T-cell (primary cell): ENCODE data around the gene TSPAN14. TPM values are rescaled to one million over a fixed set of nuclear protein-coding genes. Genes with fewer than 3 reads are reported as not detected.
A peak's percentile ranks its signal among the peaks of the same experiment; 100 is the strongest.

Source experiments
- ATAC-seq, 4 experiments: fragments of 200-7000 bp in 3 of 4; fragments of 150-1000 bp in 1 of 4; cut with Tn5 transposase; replicated peaks in 1 of 4; 1 replicate in 3 of 4; 2 replicates in 1 of 4; pipeline ENCODE4 v1.10.0; 2021; ENCODE audit warnings: moderate library complexity in 3 of 4, mild to moderate bottlenecking in 2 of 4, moderate number of reproducible peaks in 1 of 4
- CTCF ChIA-PET, 2 donors: fragments of 300-600 bp; sonication (Branson Sonifier 250); formaldehyde crosslinking; loops; one replicate each; lab custom pipeline; 2022; ENCODE audit warnings: antibody characterized with exemption in 2 of 2; lab: Charles Lee
- POLR2A ChIA-PET, 2 donors: fragments of 300-600 bp; sonication (Branson Sonifier 250); formaldehyde crosslinking; loops; one replicate each; lab custom pipeline; 2022; ENCODE audit warnings: antibody characterized with exemption in 2 of 2; lab: Charles Lee
- DNase-seq, 35 experiments: peaks; one replicate each; pipeline versions ENCODE4 v3.0.0 to v3.0.0-alpha.2; 2013 to 2023
- H3K27ac ChIP-seq: one replicate; pipeline ENCODE4 v1.5.1; 2013; ENCODE audit warnings: low read length
- H3K27me3 ChIP-seq, 2 experiments: replicated peaks in 1 of 2; 1 replicate in 1 of 2; 2 replicates in 1 of 2; pipeline versions ENCODE4 v1.6.1 to v1.7.0; 2013; ENCODE audit warnings: low read length in 1 of 2, mixed read lengths in 1 of 2; ENCODE audit not compliant: control insufficient read depth in 2 of 2, insufficient read depth in 2 of 2; ENCODE audit errors: extremely low read depth in 1 of 2
- H3K36me3 ChIP-seq, 2 donors: 1 replicate in 1 of 2; 2 replicates in 1 of 2; pipeline versions ENCODE4 v1.6.1 to v1.7.0; 2013; ENCODE audit warnings: low read length in 1 of 2; ENCODE audit not compliant: control insufficient read depth in 2 of 2, insufficient read depth in 1 of 2; ENCODE audit errors: extremely low read depth in 1 of 2
- H3K4me1 ChIP-seq, 2 experiments: 1 replicate in 1 of 2; 2 replicates in 1 of 2; pipeline versions ENCODE4 v1.6.1 to v1.7.0; 2013; ENCODE audit warnings: low read length in 2 of 2, mixed read lengths in 1 of 2; ENCODE audit not compliant: insufficient read depth in 2 of 2, control insufficient read depth in 1 of 2; ENCODE audit errors: extremely low read depth in 1 of 2
- H3K4me3 ChIP-seq, 2 donors: 1 replicate in 1 of 2; 2 replicates in 1 of 2; pipeline versions ENCODE4 v1.5.1 to v1.7.0; 2013; ENCODE audit warnings: mild to moderate bottlenecking in 2 of 2, low read length in 1 of 2, moderate library complexity in 1 of 2; ENCODE audit not compliant: control insufficient read depth in 1 of 2; ENCODE audit errors: extremely low read depth in 1 of 2
- H3K9me3 ChIP-seq: 2 replicates; pipeline ENCODE4 v1.7.0; 2013
- H3K27ac Mint-ChIP-seq, 2 donors: one replicate each; pipeline ENCODE4 v1.8.0; 2020 to 2021; ENCODE audit warnings: mild to moderate bottlenecking in 2 of 2, mixed read lengths in 2 of 2
- H3K27me3 Mint-ChIP-seq, 2 donors: one replicate each; pipeline ENCODE4 v1.8.0; 2021 to 2022; ENCODE audit warnings: mixed read lengths in 2 of 2
- H3K36me3 Mint-ChIP-seq: one replicate; pipeline ENCODE4 v1.8.0; 2021; ENCODE audit warnings: mixed read lengths
- H3K4me1 Mint-ChIP-seq, 3 donors: one replicate each; pipeline ENCODE4 v1.8.0; 2020 to 2022; ENCODE audit warnings: mixed read lengths in 3 of 3, mild to moderate bottlenecking in 1 of 3
- H3K4me3 Mint-ChIP-seq, 3 donors: one replicate each; pipeline ENCODE4 v1.8.0; 2020 to 2022; ENCODE audit warnings: mild to moderate bottlenecking in 3 of 3, mixed read lengths in 3 of 3, moderate library complexity in 3 of 3
- H3K9me3 Mint-ChIP-seq, 3 donors: one replicate each; pipeline ENCODE4 v1.8.0; 2020 to 2022; ENCODE audit warnings: mixed read lengths in 3 of 3
- WGBS: methylation state at CpG from one replicate; pipeline ENCODE4 v1.1.5; 2013; ENCODE audit warnings: missing lambda C conversion rate; ENCODE audit not compliant: insufficient coverage; 5-methylcytosine and 5-hydroxymethylcytosine counted together
- total RNA-seq, 35 experiments: library from RNA in 6 of 35; stranded (reverse) in 6 of 35; fragments of 120-200 nt in 1 of 35; gene quantifications; one replicate each; pipeline versions ENCODE4 v1.2.1 to v1.2.4 and lab custom pipeline; 2013 to 2026

Gene TSPAN14
- total RNA-seq, 5 donors from 2014 or later (not counting 1 experiment from before 2014, with no cell fraction given), result 130 to 204 (median 194) TPM

GRCh38 chr10:80502621-80503583 lies 48.8 kb downstream of the TSPAN14 start:
- ChIA-PET POLR2A (interaction anchor here in 1 of 2 donors (0.6 kb wide), 1 partner anchor 955 kb away, joined by 4 read pairs; no protein-coding TSS in a partner anchor), CTCF (interaction anchor here (0.7 to 7.7 kb wide), 13 partner anchors 40 to 125 kb away, joined by 3 to 109 read pairs (median 11); partner anchors contain the start of genes PRXL2A (in 1 of the 2) and TSPAN14 (in 1 of the 2))
- Mint-ChIP-seq H3K4me1 (peaks cover 80 to 88% (median 84%) of the 10 kb centered on the region in 3 donors), H3K36me3 (peaks cover 19% of the 10 kb centered on the region), H3K27me3 (no peaks in the 10 kb centered on the region), H3K9me3 (no peaks in the 10 kb centered on the region), H3K27ac (peak overlapping the region; percentile 95 to 99), H3K4me3 (peak overlapping the region in 1 of 3 donors; percentile 80)
- Histone ChIP-seq H3K36me3 (peaks cover 18 to 47% of the 10 kb centered on the region in 2 donors), H3K27me3 (no peaks in the 10 kb centered on the region), H3K4me1 (peaks cover 71 to 90% of the 10 kb centered on the region in 2 experiments), H3K4me3 (no peak overlapping the region), H3K9me3 (no peaks in the 10 kb centered on the region), H3K27ac (peak overlapping the region; percentile 70)
- WGBS, result 91% methylated on average over 12 of the region's 13 CpGs
- DNase-seq (no peak), ATAC-seq (no peak)

DNA sequence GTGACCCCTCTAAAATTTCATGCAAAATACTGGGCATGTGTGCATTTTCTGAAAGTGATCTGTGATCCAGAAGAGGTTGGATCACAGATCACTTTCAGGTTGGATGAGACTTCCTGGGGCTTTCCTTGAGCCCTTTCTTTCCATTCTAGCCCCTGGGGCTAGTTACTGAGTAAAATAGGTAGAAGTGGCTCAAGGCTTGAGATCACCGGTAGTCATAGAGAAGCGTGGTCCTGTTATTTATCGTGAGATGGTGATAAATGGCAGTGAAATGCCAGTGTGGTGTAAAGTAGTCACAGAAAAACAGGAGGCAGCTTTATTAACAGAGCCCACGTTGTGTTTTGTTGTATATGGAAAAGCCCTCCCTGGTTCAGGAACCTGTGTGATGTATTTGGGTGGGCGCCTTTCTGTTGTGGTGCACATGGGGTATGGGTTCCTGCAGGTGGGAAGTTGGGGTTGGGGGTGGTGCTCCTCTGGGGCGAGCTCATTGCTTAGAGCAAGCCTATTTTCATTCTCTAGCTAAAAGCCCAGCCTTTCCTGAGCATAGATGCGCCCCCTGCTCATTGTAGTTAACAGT lies 49.6 kb downstream of the TSPAN14 start:
- Histone ChIP-seq H3K27me3 (no peaks in the 10 kb centered on the region), H3K9me3 (no peaks in the 10 kb centered on the region), H3K36me3 (peaks cover 15 to 52% of the 10 kb centered on the region in 2 donors), H3K27ac (peak overlapping the region; percentile 70), H3K4me1 (peaks cover 63 to 83% of the 10 kb centered on the region in 2 experiments), H3K4me3 (peak overlapping the region in 1 of 2 donors; percentile 29)
- Mint-ChIP-seq H3K4me3 (peak overlapping the region in 1 of 3 donors; percentile 80), H3K36me3 (peaks cover 22% of the 10 kb centered on the region), H3K4me1 (peaks cover 79 to 82% (median 80%) of the 10 kb centered on the region in 3 donors), H3K27ac (peak overlapping the region; percentile 95 to 99), H3K27me3 (no peaks in the 10 kb centered on the region), H3K9me3 (no peaks in the 10 kb centered on the region)
- POLR2A ChIA-PET, result no interaction called here
- DNase-seq, result no peak
- ATAC-seq, result peak in 3 of 4 experiments; percentile 2 to 3 (median 2)
- WGBS, result 60% methylated on average over 7 of the region's 7 CpGs
- CTCF ChIA-PET, result interaction anchor here (0.7 to 7.7 kb wide), 17 partner anchors 11 to 126 kb away, joined by 3 to 109 read pairs (median 11); partner anchors contain the start of genes PRXL2A (in 1 of the 2) and TSPAN14 (in 1 of the 2)

DNA sequence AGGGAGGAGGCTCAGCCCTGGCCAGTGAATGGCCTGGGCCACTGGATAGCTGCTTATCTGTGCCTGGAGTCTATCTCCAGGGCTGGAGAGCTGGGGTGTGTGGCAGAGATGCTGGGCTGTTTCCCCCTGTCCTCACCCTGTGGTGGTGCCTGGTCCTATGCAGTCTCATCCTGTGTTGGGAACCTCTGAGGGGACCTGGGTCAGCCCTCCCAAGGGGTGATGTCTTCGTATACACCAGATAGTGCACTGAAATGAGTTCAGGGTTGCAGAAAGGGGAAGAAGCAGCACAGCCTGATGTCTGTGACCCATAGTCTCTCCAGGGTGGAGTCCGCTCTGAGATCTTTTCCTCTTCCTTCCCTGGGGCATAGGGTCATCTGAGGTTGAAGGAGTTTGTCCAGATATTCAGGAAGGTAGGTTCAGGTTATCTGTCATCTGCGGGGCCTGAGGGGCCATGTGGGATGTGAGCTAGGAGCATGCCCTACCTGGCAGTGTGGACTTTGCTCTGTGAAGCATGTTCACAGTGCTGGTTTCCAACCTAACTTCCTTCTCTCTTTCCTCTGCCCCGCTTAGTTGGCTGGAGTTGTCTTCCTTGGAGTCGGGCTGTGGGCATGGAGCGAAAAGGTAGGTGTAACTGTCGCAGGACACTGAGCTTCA lies 50.2 kb downstream of the TSPAN14 start:
- peak; percentile 6 to 20 (median 14) for ATAC-seq

DNA sequence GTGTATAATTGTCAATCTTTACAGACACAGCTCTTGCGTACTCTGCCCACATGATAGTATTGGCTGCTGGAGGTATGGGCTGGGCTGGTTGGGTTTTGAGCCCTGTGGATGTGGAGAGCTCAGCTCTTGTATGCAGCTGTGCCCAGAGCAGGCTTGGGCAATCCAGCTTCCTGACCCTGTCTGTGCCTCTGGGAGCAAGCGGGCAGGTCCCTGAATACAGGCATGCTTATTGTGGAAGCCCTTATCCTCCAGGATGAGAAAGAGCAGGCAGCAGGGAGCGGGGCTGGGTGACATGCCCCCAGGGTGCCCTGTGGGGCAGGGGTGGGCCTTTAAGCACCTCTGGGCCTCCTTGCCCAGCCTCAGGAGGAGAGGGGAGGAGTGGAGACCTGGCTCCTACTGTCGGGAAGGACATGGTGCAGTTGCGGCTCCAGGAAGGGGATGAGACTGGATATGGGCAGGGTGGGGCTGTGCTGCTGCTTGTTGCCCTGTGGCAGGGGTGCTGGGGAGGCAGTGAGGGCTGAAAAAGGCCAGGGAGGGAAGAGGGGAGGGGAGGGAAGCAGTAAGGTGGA lies 50.9 kb downstream of the TSPAN14 start:
- H3K4me3 Mint-ChIP-seq, result peak overlapping the region in 2 of 3 donors; percentile 1 to 80
- Histone ChIP-seq H3K27me3 (no peaks in the 10 kb centered on the region), H3K4me3 (no peak overlapping the region), H3K4me1 (peaks cover 50 to 83% of the 10 kb centered on the region in 2 experiments), H3K27ac (peak overlapping the region; percentile 54), H3K36me3 (peaks cover 14 to 65% of the 10 kb centered on the region in 2 donors), H3K9me3 (no peaks in the 10 kb centered on the region)
- no peaks in the 10 kb centered on the region for H3K27me3 Mint-ChIP-seq
- POLR2A ChIA-PET, result interaction anchor here (0.6 to 1.1 kb wide), 2 partner anchors 16 to 46 kb away, joined by 3 read pairs; no protein-coding TSS in a partner anchor
- ATAC-seq, result peak; percentile 45 to 63 (median 56)
- peaks cover 72 to 75% (median 72%) of the 10 kb centered on the region in 3 donors for H3K4me1 Mint-ChIP-seq
- WGBS, result 92% methylated on average over 4 of the region's 5 CpGs
- no peak for DNase-seq
- CTCF ChIA-PET, result interaction anchor here (0.6 to 7.7 kb wide), 47 partner anchors 8 to 127 kb away, joined by 3 to 109 read pairs (median 6); partner anchors contain the start of genes TSPAN14 (in 2 of the 2) and PRXL2A (in 1 of the 2)
- H3K27ac Mint-ChIP-seq, result peak overlapping the region; percentile 95 to 99
- H3K9me3 Mint-ChIP-seq, result no peaks in the 10 kb centered on the region
- H3K36me3 Mint-ChIP-seq, result peaks cover 27% of the 10 kb centered on the region

More for the DNA sequence above, 50.2 kb downstream of the TSPAN14 start:
- peaks cover 74 to 78% (median 76%) of the 10 kb centered on the region in 3 donors for H3K4me1 Mint-ChIP-seq
- H3K9me3 ChIP-seq, result no peaks in the 10 kb centered on the region
- H3K9me3 Mint-ChIP-seq, result no peaks in the 10 kb centered on the region
- H3K4me3 ChIP-seq, result peak overlapping the region in 1 of 2 donors; percentile 29
- ChIA-PET POLR2A (no interaction called here), CTCF (interaction anchor here (0.6 to 7.7 kb wide), 30 partner anchors 8 to 126 kb away, joined by 3 to 109 read pairs (median 8); partner anchors contain the start of genes PRXL2A (in 1 of the 2) and TSPAN14 (in 1 of the 2))
- H3K4me1 ChIP-seq, result peaks cover 57 to 83% of the 10 kb centered on the region in 2 experiments
- DNase-seq, result no peak
- H3K36me3 Mint-ChIP-seq, result peaks cover 23% of the 10 kb centered on the region
- H3K27me3 Mint-ChIP-seq, result no peaks in the 10 kb centered on the region
- H3K27ac ChIP-seq, result peak overlapping the region; percentile 54
- peaks cover 16 to 58% of the 10 kb centered on the region in 2 donors for H3K36me3 ChIP-seq
- 20% methylated on average over 1 of the region's 7 CpGs for WGBS
- peak overlapping the region; percentile 95 to 99 for H3K27ac Mint-ChIP-seq
- H3K27me3 ChIP-seq, result no peaks in the 10 kb centered on the region
- H3K4me3 Mint-ChIP-seq, result peak overlapping the region in 2 of 3 donors; percentile 1 to 80

GRCh38 chr10:80506189-80506575 lies 52.1 kb downstream of the TSPAN14 start:
- POLR2A ChIA-PET, result interaction anchor here in 1 of 2 donors (0.6 kb wide), 1 partner anchor 128 kb away, joined by 3 read pairs; no protein-coding TSS in a partner anchor
- Histone ChIP-seq H3K27me3 (no peaks in the 10 kb centered on the region), H3K4me1 (peaks cover 41 to 74% of the 10 kb centered on the region in 2 experiments), H3K4me3 (no peak overlapping the region), H3K9me3 (no peaks in the 10 kb centered on the region), H3K27ac (no peak overlapping the region), H3K36me3 (peaks cover 14 to 70% of the 10 kb centered on the region in 2 donors)
- DNase-seq, result no peak
- no CpG with 5 or more reads among the region's 6 CpGs for WGBS
- CTCF ChIA-PET, result interaction anchor here (0.5 to 7.7 kb wide), 55 partner anchors 9 to 427 kb away, joined by 3 to 109 read pairs (median 5); partner anchors contain the start of genes PRXL2A (in 2 of the 2), TSPAN14 (in 2 of the 2) and TMEM254 (in 1 of the 2)
- Mint-ChIP-seq H3K4me3 (no peak overlapping the region), H3K36me3 (peaks cover 29% of the 10 kb centered on the region), H3K9me3 (no peaks in the 10 kb centered on the region), H3K27me3 (no peaks in the 10 kb centered on the region), H3K4me1 (peaks cover 69 to 75% (median 72%) of the 10 kb centered on the region in 3 donors), H3K27ac (peak overlapping the region; percentile 57 to 99)
- ATAC-seq, result no peak
